PC-9 (cell line): Measurements from ENCODE around the gene VPS8. TPM values are rescaled to one million over a fixed set of nuclear protein-coding genes. Genes with fewer than 3 reads are reported as not detected.

Experiments used
- BruUV-seq: library from RNA; stranded (reverse); fragments of 400-500 nt; replicated peaks from 2 replicates; lab custom pipeline; 2021; lab: Mats Ljungman, UMichigan
- CTCF ChIA-PET: fragments of 300-600 bp; sonication (Branson Sonifier 250); formaldehyde crosslinking; loops from one replicate; lab custom pipeline; 2022; ENCODE audit warnings: antibody characterized with exemption; lab: Charles Lee
- POLR2A ChIA-PET: fragments of 300-600 bp; sonication (Branson Sonifier 250); formaldehyde crosslinking; loops from one replicate; lab custom pipeline; 2022; ENCODE audit warnings: antibody characterized with exemption; ENCODE audit not compliant: unreplicated experiment; lab: Charles Lee
- DNase-seq, 2 experiments: peaks; one replicate each; pipeline versions ENCODE4 v3.0.0 to v3.0.0-alpha.2; 2015 to 2022; ENCODE audit warnings: mixed read lengths in 1 of 2
- H2AFZ ChIP-seq: fragments of 200-600 bp; sonication (generic); 2 replicates; pipeline ENCODE4 v1.8.1; 2017; ENCODE audit warnings: antibody characterized with exemption
- H3F3A ChIP-seq: fragments of 200-600 bp; sonication (generic); 2 replicates; pipeline ENCODE4 v1.8.1; 2017; ENCODE audit warnings: antibody characterized with exemption, mild to moderate bottlenecking, low read depth; ENCODE audit not compliant: insufficient read depth
- H3K27ac ChIP-seq: fragments of 200-600 bp; sonication (generic); 2 replicates; pipeline ENCODE4 v1.6.1; 2016; ENCODE audit warnings: mixed run types
- H3K27me3 ChIP-seq: fragments of 200-600 bp; sonication (generic); 2 replicates; pipeline ENCODE4 v1.6.1; 2016; ENCODE audit warnings: low read depth, mixed run types; ENCODE audit not compliant: insufficient read depth
- H3K36me3 ChIP-seq: fragments of 200-600 bp; sonication (generic); 2 replicates; pipeline ENCODE4 v1.6.1; 2016; ENCODE audit warnings: low read depth, mixed run types
- H3K4me1 ChIP-seq: fragments of 200-600 bp; sonication (generic); replicated peaks from 2 replicates; pipeline ENCODE4 v1.6.1; 2016; ENCODE audit warnings: mixed run types; ENCODE audit not compliant: insufficient read depth
- H3K4me2 ChIP-seq: fragments of 200-600 bp; sonication (generic); 2 replicates; pipeline ENCODE4 v1.6.1; 2017; ENCODE audit warnings: mixed run types
- H3K4me3 ChIP-seq: fragments of 200-600 bp; sonication (generic); 2 replicates; pipeline ENCODE4 v1.6.1; 2016; ENCODE audit warnings: mixed run types
- H3K79me2 ChIP-seq: fragments of 200-600 bp; sonication (generic); 2 replicates; pipeline ENCODE4 v1.6.1; 2017; ENCODE audit warnings: low read depth, mixed run types
- H3K9me2 ChIP-seq: fragments of 200-600 bp; sonication (generic); 2 replicates; pipeline ENCODE4 v1.8.1; 2017; ENCODE audit warnings: mild to moderate bottlenecking; ENCODE audit not compliant: insufficient read depth
- H3K9me3 ChIP-seq: fragments of 200-600 bp; sonication (generic); 2 replicates; pipeline ENCODE4 v1.8.1; 2016; ENCODE audit warnings: low read depth; ENCODE audit not compliant: insufficient read depth
- H4K20me1 ChIP-seq: fragments of 200-600 bp; sonication (generic); 2 replicates; pipeline ENCODE4 v1.8.1; 2017; ENCODE audit not compliant: insufficient read depth
- EZH2 ChIP-seq: fragments of 200-600 bp; sonication (generic); IDR thresholded peaks from 2 replicates; pipeline ENCODE4 v1.8.0; 2017; ENCODE audit warnings: antibody characterized with exemption, low read depth
- intact Hi-C: fragments of 100-400 bp; cut with micrococcal nuclease; formaldehyde crosslinking; loops from one replicate; pipeline ENCODE4 v1.10.0; 2022; ENCODE audit not compliant: unreplicated experiment
- total RNA-seq: library from RNA; stranded (reverse); gene quantifications from 2 replicates; pipeline ENCODE4 v1.2.3, GENCODE V29; 2021
- TF ChIP-seq, protein P1 (sequence below): fragments of 200-600 bp; sonication (generic); conservative IDR thresholded peaks from 2 replicates; pipeline ENCODE4 v1.6.1; 2017; ENCODE audit warnings: mixed run types, antibody characterized with exemption, mild to moderate bottlenecking, moderate library complexity

VPS8 gene
- total RNA-seq, 1 experiment from 2014 or later = 80.8 TPM

DNA sequence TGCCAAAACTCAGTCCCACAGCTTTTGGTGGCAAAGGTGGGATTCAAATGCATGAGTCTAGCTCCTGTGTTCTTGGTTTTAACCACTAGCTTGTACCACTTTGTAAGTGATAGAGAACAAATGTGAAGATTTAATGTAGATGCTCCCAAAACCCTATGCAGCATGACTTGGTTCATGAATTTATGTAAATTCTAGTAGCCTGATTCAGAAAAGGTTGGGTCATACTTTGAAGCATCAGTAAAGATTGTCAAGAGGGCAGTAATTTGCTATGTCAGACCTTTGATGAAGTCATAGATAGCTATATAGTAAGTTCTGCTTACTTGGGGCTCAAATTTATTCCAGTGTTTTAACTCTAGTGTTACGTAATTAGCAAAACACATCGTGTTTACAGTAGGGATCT, 75.6 kb downstream of the VPS8 start:
- BruUV-seq = no TSS peak
- no peaks in the 10 kb centered on the region for H3K9me3 ChIP-seq
- intact Hi-C loops = no loop called here
- TF ChIP-seq EZH2 = no peak
- TF ChIP-seq, protein P1, sequence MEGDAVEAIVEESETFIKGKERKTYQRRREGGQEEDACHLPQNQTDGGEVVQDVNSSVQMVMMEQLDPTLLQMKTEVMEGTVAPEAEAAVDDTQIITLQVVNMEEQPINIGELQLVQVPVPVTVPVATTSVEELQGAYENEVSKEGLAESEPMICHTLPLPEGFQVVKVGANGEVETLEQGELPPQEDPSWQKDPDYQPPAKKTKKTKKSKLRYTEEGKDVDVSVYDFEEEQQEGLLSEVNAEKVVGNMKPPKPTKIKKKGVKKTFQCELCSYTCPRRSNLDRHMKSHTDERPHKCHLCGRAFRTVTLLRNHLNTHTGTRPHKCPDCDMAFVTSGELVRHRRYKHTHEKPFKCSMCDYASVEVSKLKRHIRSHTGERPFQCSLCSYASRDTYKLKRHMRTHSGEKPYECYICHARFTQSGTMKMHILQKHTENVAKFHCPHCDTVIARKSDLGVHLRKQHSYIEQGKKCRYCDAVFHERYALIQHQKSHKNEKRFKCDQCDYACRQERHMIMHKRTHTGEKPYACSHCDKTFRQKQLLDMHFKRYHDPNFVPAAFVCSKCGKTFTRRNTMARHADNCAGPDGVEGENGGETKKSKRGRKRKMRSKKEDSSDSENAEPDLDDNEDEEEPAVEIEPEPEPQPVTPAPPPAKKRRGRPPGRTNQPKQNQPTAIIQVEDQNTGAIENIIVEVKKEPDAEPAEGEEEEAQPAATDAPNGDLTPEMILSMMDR = no peak
- no peak overlapping the region for H3K27ac ChIP-seq
- peaks cover 3% of the 10 kb centered on the region; the same call in 1 of the 2 replicates for H3K36me3 ChIP-seq
- H3F3A ChIP-seq = no peaks in the 10 kb centered on the region
- no peak overlapping the region for H2AFZ ChIP-seq
- DNase-seq = no peak
- no peaks in the 10 kb centered on the region for H3K27me3 ChIP-seq
- ChIA-PET CTCF (no interaction called here), POLR2A (no interaction called here)
- H3K79me2 ChIP-seq = no peaks in the 10 kb centered on the region
- no peak overlapping the region for H3K4me2 ChIP-seq
- no peak overlapping the region for H3K4me3 ChIP-seq
- 0 out of 2 replicates have a peak, but pooled peaks cover 6% of the 10 kb centered on the region for H4K20me1 ChIP-seq
- H3K4me1 ChIP-seq = no peaks in the 10 kb centered on the region
- no peaks in the 10 kb centered on the region for H3K9me2 ChIP-seq

DNA sequence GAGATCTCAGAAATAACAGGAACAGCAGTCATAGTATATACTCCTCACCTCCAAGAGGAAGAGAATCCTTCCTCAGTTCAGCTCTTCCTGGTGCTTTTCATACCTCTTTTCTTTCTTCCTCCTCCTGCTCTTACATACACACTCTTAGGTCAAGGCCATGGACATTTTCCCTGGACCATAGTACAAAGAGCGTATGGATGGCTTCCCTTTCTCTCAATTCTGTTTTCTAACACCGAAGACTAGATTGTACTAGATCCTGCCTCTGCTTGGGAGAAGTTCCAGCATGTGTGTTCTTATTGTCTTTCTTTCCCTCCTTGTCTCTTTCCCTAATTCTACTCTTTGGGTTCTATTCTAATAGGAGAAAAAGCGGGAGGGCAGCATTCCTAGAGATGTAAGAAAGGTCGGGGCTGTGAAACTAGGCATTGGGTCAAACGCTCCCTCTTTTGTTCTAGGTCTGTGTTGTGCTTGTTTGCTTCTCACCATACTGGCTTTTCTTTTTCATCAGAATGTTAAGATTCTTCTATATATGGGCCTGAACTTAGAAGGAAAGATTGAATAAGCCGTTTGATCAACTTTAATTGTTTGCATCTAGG, 77.4 kb downstream of the VPS8 start:
- no peaks in the 10 kb centered on the region for H4K20me1 ChIP-seq
- ChIA-PET POLR2A (no interaction called here), CTCF (no interaction called here)
- H3K27ac ChIP-seq = no peak overlapping the region
- H3K9me3 ChIP-seq = no peaks in the 10 kb centered on the region
- no peaks in the 10 kb centered on the region for H3K27me3 ChIP-seq
- TF ChIP-seq, protein P1 = no peak
- TF ChIP-seq EZH2 = no peak
- H3K4me2 ChIP-seq = no peak overlapping the region
- H3K9me2 ChIP-seq = no peaks in the 10 kb centered on the region
- H3F3A ChIP-seq = no peaks in the 10 kb centered on the region
- no peak for DNase-seq
- H3K4me1 ChIP-seq = no peaks in the 10 kb centered on the region
- no peaks in the 10 kb centered on the region for H3K36me3 ChIP-seq
- no peak overlapping the region for H3K4me3 ChIP-seq
- intact Hi-C loops = no loop called here
- no TSS peak for BruUV-seq
- H3K79me2 ChIP-seq = no peaks in the 10 kb centered on the region
- no peak overlapping the region for H2AFZ ChIP-seq

DNA sequence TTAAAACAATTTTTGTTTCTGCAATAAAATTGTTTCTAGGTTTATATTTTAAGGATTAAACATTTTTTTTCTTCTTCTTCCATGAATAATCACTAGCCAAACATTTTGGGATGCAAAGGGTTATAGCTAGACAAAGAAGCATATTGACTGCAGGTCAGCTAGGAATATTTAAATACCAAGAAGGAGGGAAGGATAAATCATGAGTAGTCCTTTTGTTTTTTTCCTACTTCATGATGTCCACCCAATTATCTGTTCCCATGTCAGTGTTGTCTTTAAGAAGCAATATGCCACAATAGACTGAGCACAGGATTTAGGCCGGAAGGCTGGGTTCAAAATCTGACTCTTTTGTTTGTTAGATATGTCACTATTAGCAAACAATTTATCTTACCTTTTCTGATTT, 82.1 kb downstream of the VPS8 start:
- POLR2A ChIA-PET = no interaction called here

More for the DNA sequence above, 82.1 kb downstream of the VPS8 start:
- Histone ChIP-seq H3K4me2 (no peak overlapping the region), H3K4me3 (no peak overlapping the region), H3K36me3 (peaks cover 6% of the 10 kb centered on the region), H2AFZ (no peak overlapping the region), H3K4me1 (no peaks in the 10 kb centered on the region), H3K27ac (no peak overlapping the region), H3K9me2 (no peaks in the 10 kb centered on the region), H3K79me2 (no peaks in the 10 kb centered on the region), H3F3A (peaks cover 8% of the 10 kb centered on the region; the same call in 1 of the 2 replicates), H3K27me3 (no peaks in the 10 kb centered on the region), H4K20me1 (no peaks in the 10 kb centered on the region), H3K9me3 (no peaks in the 10 kb centered on the region)
- no peak for TF ChIP-seq EZH2
- TF ChIP-seq, protein P1 = no peak
- BruUV-seq = no TSS peak
- intact Hi-C loops = no loop called here
- no peak for DNase-seq
- CTCF ChIA-PET = no interaction called here
